PC-3 (cell line): Measurements from ENCODE around the gene DRG2. TPM values are rescaled to one million over a fixed set of nuclear protein-coding genes. Genes with fewer than 3 reads are reported as not detected.

Experiments used
- ATAC-seq: fragments of 200-7000 bp; cut with Tn5 transposase; 2 replicates; pipeline ENCODE4 v1.9.1; 2020; ENCODE audit warnings: mild to moderate bottlenecking, moderate library complexity
- BruUV-seq: library from RNA; stranded (reverse); fragments of 400-500 nt; replicated peaks from 2 replicates; lab custom pipeline; 2021; lab: Mats Ljungman, UMichigan
- CTCF ChIA-PET: fragments of 300-600 bp; sonication (Branson Sonifier 250); formaldehyde crosslinking; loops from one replicate; lab custom pipeline; 2022; ENCODE audit warnings: antibody characterized with exemption; lab: Charles Lee
- POLR2A ChIA-PET: fragments of 300-600 bp; sonication (Branson Sonifier 250); formaldehyde crosslinking; loops from one replicate; lab custom pipeline; 2022; ENCODE audit warnings: antibody characterized with exemption; ENCODE audit not compliant: unreplicated experiment; lab: Charles Lee
- DNase-seq: peaks from one replicate; pipeline ENCODE4 v3.0.0-alpha.2; 2015
- H2AFZ ChIP-seq: fragments of 300-600 bp; sonication (generic); 2 replicates; pipeline ENCODE4 v1.6.0; 2016; ENCODE audit warnings: antibody characterized with exemption, low read length
- H3F3A ChIP-seq: fragments of 300-600 bp; sonication (generic); one replicate; pipeline ENCODE4 v1.6.0; 2017; ENCODE audit warnings: antibody characterized with exemption, low read length, control low read depth, mild to moderate bottlenecking; ENCODE audit not compliant: unreplicated experiment
- H3K27ac ChIP-seq: fragments of 300-600 bp; sonication (generic); 2 replicates; pipeline ENCODE4 v1.5.1; 2016; ENCODE audit warnings: mild to moderate bottlenecking, low read length
- H3K27me3 ChIP-seq: fragments of 300-600 bp; sonication (generic); 2 replicates; pipeline ENCODE4 v1.6.1; 2016; ENCODE audit warnings: low read length, mixed read lengths
- H3K36me3 ChIP-seq: fragments of 300-600 bp; sonication (generic); 2 replicates; pipeline ENCODE4 v1.6.1; 2016; ENCODE audit warnings: low read depth, mixed run types, low read length, mixed read lengths
- H3K4me1 ChIP-seq: fragments of 300-600 bp; sonication (generic); 2 replicates; pipeline ENCODE4 v1.5.1; 2016; ENCODE audit warnings: low read length; ENCODE audit not compliant: insufficient read depth
- H3K4me2 ChIP-seq: fragments of 300-600 bp; sonication (generic); 2 replicates; pipeline ENCODE4 v1.6.0; 2016; ENCODE audit warnings: low read length
- H3K4me3 ChIP-seq: fragments of 300-600 bp; sonication (generic); 2 replicates; pipeline ENCODE4 v1.5.1; 2016; ENCODE audit warnings: mild to moderate bottlenecking, low read length, mixed read lengths
- H3K79me2 ChIP-seq: fragments of 300-600 bp; sonication (generic); 2 replicates; pipeline ENCODE4 v1.6.1; 2017; ENCODE audit warnings: low read length, mixed read lengths
- H3K9ac ChIP-seq: fragments of 300-600 bp; sonication (generic); 2 replicates; pipeline ENCODE4 v1.6.0; 2016; ENCODE audit warnings: mild to moderate bottlenecking, low read length
- H3K9me2 ChIP-seq: fragments of 300-600 bp; sonication (generic); replicated peaks from 2 replicates; pipeline ENCODE4 v1.6.1; 2016; ENCODE audit warnings: mixed run types, low read length, mixed read lengths
- H3K9me3 ChIP-seq: fragments of 300-600 bp; sonication (generic); 2 replicates; pipeline ENCODE4 v1.6.1; 2016; ENCODE audit warnings: low read length, mixed read lengths
- H4K20me1 ChIP-seq: fragments of 300-600 bp; sonication (generic); 2 replicates; pipeline ENCODE4 v1.6.1; 2016; ENCODE audit warnings: low read length, mixed read lengths
- CTCF ChIP-seq: fragments of 300-600 bp; sonication (generic); conservative IDR thresholded peaks from 2 replicates; pipeline ENCODE4 v1.5.1; 2017; ENCODE audit warnings: antibody characterized with exemption, low read depth, mild to moderate bottlenecking, low read length
- EZH2 ChIP-seq: fragments of 300-600 bp; sonication (generic); IDR thresholded peaks from one replicate; pipeline ENCODE4 v1.6.1; 2017; ENCODE audit warnings: antibody characterized with exemption, mild to moderate bottlenecking, low read length; ENCODE audit not compliant: unreplicated experiment
- EZH2phosphoT487 ChIP-seq: fragments of 300-600 bp; sonication (generic); IDR thresholded peaks from 2 replicates; pipeline ENCODE4 v1.6.1; 2018; ENCODE audit warnings: mild to moderate bottlenecking, antibody characterized with exemption, low read length, borderline replicate concordance
- intact Hi-C: fragments of 100-400 bp; cut with micrococcal nuclease; formaldehyde crosslinking; loops from 2 replicates; pipeline ENCODE4 v1.9.0; 2023
- total RNA-seq: library from RNA; depleted of rRNA; stranded (reverse); fragments of >200 nt; gene quantifications from 2 replicates; pipeline ENCODE4 v1.2.3, GENCODE V29; 2014

Gene DRG2
- total RNA-seq, 1 experiment from 2014 or later = 102 TPM

- Histone ChIP-seq H3K4me3 (no peak overlapping the region), H3K9me3 (no peaks in the 10 kb centered on the region), H3K9ac (no peak overlapping the region), H3K4me2 (no peak overlapping the region), H3K36me3 (no peaks in the 10 kb centered on the region), H3K9me2 (no peaks in the 10 kb centered on the region), H3K79me2 (no peaks in the 10 kb centered on the region), H3K27me3 (no peaks in the 10 kb centered on the region), H2AFZ (no peak overlapping the region), H3F3A (no peaks in the 10 kb centered on the region), H3K27ac (no peak overlapping the region), H4K20me1 (no peaks in the 10 kb centered on the region), H3K4me1 (no peaks in the 10 kb centered on the region)
- DNase-seq = no peak
- ChIA-PET CTCF (no interaction called here), POLR2A (no interaction called here)
- no peak for TF ChIP-seq CTCF
- TF ChIP-seq EZH2phosphoT487 = no peak
- TF ChIP-seq EZH2 = no peak
- no peak for ATAC-seq
- intact Hi-C loops = no loop called here
- no TSS peak for BruUV-seq
Observed at GRCh38 chr17:18139092-18139491, 51.3 kb downstream of the DRG2 start.

GRCh38 chr17:18139498-18139897, 51.8 kb downstream of the DRG2 start:
- ChIA-PET CTCF (no interaction called here), POLR2A (interaction anchor here (0.5 kb wide), 1 partner anchor 42 kb away, joined by 3 read pairs; no protein-coding TSS in a partner anchor)
- DNase-seq (no peak), ATAC-seq (no peak)
- TF ChIP-seq EZH2 = no peak
- no peak for TF ChIP-seq EZH2phosphoT487
- TF ChIP-seq CTCF = no peak
- Histone ChIP-seq H3K4me2 (no peak overlapping the region), H3K4me1 (no peaks in the 10 kb centered on the region), H3K9me3 (no peaks in the 10 kb centered on the region), H3K9me2 (no peaks in the 10 kb centered on the region), H3K9ac (no peak overlapping the region), H3K27me3 (no peaks in the 10 kb centered on the region), H3K4me3 (no peak overlapping the region), H3K79me2 (no peaks in the 10 kb centered on the region), H3K27ac (no peak overlapping the region), H4K20me1 (no peaks in the 10 kb centered on the region), H3K36me3 (no peaks in the 10 kb centered on the region), H2AFZ (no peak overlapping the region), H3F3A (no peaks in the 10 kb centered on the region)
- no TSS peak for BruUV-seq
- intact Hi-C loops = no loop called here

- Histone ChIP-seq H3K4me3 (no peak overlapping the region), H3K9me2 (no peaks in the 10 kb centered on the region), H3K4me1 (no peaks in the 10 kb centered on the region), H3K4me2 (no peak overlapping the region), H3F3A (no peaks in the 10 kb centered on the region), H3K79me2 (no peaks in the 10 kb centered on the region), H4K20me1 (no peaks in the 10 kb centered on the region), H3K27me3 (no peaks in the 10 kb centered on the region), H3K27ac (no peak overlapping the region), H2AFZ (no peak overlapping the region), H3K9ac (no peak overlapping the region), H3K36me3 (no peaks in the 10 kb centered on the region), H3K9me3 (no peaks in the 10 kb centered on the region)
- intact Hi-C loops = no loop called here
- TF ChIP-seq CTCF (peak; percentile 57), EZH2 (no peak)
- no TSS peak for BruUV-seq
- CTCF ChIA-PET = interaction anchor here (0.6 kb wide), 1 partner anchor 118 kb away, joined by 11 read pairs; no protein-coding TSS in a partner anchor
- ATAC-seq = peak; percentile 64
- DNase-seq = no peak
- POLR2A ChIA-PET = interaction anchor here (0.5 kb wide), 1 partner anchor 42 kb away, joined by 3 read pairs; no protein-coding TSS in a partner anchor
Observed at GRCh38 chr17:18139949-18140348, 52.2 kb downstream of the DRG2 start.
